ENCODE measurements around the gene ROR1.

The ROR1 gene

DNA sequence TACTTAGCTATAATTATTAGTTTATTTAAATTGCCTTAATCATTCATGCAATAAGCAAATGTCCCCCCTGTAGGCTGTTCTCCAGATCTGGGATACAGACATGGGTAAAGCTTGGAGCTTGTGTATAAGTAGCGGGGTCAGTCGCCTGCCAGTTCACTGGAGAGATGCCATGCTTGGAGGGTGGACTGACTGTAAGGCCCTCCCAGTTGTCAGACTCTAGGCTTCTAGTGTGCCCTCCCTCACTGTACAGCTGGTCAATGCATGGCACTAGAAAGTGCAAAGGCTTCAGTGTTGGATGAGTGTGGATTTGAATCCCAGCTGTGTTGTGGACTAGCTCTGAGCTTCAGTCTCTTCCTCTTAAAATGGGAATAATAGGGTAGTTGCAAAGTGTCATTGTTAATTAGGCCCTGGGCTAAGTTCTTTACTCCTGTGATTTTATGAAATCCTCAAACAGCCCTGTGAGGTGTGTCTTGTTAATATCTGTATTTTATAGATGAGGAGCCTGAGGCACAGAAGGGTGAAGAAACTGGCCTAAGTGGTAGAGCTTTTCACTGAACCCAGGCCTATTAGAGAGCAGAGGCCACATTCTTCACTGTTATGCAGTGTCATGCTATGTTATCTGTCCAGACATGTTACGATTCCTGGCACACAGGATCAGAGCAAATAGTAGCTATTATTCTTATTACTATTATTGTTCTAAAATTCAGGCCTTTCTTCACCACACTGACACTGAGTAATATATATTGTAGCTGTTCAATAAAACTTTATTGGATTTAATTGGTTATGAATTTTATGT, 85.9 kb downstream of the ROR1 start:
- DNase-seq = no peak

DNA sequence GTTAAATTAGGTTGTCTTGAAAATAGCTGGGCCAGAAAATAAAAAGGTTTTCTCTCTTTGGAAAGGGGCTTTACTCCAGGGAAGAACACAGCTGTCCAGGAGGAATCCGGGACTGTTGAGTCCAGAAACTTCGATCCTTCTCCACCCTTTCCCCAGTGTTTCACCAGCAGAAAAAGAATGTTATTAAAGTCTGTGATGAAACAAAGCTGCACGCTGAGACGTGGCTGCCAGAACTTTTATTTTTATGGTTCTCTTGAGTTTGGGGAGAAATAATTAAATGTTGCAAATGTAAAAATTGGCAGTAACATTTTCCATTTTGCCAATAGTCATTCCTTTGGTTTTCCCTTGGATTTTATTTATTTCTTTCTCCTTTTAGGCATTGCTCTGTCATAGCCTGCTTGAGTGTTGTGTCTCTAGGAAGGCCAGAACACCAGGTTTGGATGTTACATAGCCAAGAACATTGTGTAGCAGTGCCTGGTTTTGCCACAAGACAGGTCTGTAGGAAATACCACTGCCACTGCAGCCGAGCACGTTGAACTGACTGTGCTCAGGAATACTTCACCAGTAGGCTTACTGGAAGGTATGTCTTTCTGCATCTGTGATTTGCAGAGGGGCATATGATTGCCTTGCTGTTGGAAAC, 87.4 kb downstream of the ROR1 start:
- DNase-seq = no peak

DNA sequence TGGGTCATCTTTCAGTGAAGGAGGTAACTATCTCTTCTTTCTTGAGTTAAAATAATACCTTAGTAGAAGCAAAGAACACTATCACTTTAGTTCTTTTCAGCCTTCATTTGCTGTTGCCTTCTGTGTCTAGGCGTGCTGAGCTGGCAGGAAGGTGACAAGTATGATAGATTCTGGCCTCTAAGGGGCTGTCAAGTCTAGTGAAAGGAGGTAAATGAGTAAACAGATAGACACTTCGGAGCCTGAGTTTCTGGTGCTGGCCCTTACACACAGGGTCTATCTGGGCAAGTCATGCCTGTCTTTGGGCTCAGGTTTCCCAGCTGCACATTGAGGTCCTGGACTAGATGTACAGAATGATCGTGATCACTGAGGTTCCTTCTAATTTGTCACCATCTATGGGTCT, 89.3 kb downstream of the ROR1 start:
- no peak for DNase-seq

DNA sequence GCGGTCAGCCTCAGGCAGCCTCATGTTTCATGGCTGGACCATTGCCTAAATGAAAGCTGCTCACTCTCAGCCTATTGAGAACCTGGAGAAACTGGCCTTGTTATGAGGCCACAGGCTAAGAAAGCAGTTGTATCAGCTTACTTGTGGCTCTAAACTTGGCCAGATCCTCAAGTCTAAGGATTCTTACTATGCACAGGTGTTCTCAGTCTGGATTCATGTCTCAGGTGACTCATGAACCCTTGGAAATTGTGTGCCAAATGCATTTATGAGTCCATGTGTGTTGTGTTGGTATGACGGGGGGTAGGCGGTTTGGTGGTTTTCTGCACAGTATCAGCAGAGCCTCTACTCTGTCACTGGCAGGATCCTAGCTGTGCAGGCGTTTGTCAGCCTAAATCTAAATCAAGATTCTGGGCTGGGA, 90.4 kb downstream of the ROR1 start:
- no peak for DNase-seq

DNA sequence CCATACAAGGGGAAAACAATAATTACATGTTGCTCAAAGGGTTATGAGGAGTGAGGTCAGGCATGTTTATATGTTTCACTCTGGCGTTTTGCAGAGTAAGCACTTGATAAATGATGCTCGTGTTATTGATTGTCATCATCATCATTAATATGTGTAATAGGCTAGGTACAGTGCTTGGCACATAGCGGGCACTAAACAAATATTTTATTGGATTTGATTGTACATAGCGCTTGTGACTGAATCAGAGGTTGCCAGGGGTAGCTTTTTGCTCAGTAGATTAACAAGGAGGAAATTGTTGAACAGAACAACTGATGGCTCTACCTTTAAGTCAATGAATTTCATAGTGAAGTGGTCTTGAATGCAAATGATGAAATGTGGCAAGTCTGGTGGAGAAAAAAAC, 91.7 kb downstream of the ROR1 start:
- DNase-seq = no peak

DNA sequence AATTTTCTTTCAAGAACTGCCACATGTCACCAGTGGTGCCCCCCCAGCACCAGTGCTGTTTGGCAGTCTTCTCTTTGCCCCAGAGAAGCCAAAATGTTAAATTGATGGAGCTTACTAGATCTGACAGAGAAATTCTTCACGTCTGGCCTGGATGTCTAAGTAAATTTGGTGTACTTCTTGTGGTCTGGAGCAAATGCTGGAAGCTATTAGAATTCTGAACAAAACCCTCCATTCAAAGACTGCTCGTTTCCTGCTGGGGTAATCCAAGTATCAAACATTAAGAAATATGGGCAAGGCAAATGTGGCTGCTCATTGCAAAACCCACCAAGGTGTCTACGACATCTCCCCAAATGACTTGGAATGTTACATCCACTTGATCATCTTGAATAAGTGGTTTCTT, 92.3 kb downstream of the ROR1 start:
- DNase-seq = no peak

DNA sequence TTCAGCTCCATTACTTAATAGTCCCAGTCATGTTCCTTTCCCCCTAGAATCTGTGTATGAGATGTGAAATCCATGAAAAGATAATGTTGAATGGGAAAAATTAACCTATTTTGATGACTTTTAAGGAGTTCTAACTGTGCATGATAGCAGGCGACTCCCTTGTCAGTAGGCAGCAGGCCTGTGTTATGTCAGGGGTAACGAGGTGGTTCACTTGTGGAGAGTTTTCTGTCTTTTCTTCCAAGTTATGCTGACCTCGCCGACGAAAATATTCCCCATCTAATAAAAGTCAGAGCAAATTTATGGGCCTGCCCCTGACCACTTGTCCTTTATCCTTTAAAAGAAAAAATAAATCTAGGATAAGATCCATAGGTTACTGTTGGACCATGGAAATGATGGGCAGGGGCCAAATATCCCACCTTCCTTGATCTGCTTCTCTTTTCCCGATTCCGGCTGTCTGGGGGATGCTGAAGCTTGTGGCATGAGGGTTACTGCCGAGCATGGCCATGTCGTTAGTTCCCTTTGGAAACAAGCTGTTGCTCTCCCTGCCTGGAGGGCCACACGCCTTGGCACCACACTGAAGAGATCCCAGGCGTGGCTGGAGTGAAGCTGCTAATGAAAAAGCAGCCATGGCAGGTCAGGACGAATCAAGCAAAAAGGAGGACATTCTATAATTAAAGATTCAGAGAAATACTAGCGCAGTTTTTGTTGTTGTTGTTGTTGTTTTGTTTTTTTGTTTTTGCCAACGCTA, 93.8 kb downstream of the ROR1 start:
- no peak for DNase-seq

DNA sequence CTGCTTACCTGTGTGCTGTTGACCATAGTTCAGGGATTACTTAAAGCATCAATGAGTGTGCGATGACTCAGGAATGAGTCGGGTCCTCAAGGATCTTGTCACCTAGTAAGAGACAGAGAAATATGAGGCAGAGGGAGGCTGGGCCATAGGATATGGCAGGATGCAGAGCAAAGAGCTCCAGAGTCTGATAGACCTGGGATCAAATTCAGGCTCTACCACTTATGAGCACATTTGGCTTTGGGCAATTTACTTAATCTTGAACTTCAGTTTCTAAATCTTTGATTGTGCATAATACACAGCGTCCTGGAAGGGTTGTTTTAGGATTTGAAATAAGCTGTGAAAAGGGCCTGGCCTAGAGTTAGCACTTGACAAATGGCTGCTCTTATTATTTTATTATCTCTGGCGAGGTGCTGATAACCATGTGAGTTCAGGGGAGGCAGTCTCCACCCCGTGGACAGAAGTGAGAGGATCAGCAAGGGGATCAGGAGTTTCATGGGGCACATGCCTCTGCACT, 94.5 kb downstream of the ROR1 start:
- peak; percentile 47 for DNase-seq

DNA sequence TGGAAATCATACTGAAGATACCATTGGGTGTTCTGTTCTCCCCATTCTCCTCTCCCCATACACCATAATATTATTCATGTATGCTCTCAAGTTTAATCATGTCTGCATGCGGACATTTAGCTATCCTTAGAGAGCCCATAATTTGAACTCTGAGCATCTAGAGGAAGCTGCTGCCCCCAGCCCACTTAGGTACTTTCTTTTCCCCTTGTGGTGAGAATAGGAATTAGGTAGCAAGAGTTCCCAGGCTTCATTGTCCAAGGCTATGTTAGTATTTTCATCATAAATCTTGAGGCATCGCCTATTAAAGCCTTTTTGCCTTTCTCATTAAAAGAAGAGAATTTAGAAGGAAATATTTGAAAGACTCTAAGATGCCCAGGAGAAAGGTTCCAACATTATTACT, 96.3 kb downstream of the ROR1 start:
- DNase-seq = no peak

DNA sequence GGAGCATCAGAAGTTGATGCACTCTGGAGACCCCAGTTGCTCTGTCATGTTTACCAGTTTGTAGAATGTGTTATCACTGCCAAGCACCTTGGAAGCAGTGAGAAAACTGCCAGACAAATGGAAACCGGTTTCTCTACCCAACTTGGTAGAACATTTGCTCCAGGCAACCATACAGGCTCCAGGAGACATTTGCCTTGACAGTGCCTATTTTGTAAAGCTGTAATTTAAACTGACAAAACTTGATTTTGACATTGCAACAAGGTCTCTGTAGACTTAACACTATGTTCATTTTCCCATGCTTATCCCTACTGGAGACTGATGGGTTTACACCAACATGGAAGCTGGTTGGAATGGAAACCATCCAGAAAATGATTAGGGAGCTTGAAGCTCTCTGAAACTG, 97.6 kb downstream of the ROR1 start:
- no peak for DNase-seq

DNA sequence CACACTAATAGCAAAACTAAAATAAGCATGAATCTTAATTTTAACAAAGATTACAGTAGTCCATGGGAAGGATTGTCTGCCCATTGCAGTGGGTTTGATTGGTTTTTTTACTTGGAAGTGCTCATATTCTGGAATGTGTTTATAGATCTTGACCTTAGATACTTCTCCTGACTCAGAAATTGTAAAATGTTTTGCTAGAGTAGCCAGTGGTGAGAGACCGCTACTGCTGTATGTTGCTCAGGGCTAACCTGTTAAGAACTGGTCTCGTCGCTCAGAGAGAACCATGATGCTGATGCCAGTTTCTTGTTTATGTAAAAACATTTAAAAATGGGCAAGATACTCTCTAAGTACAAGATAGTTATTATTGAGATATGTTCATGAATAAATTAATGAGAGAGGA, 99.9 kb downstream of the ROR1 start:
- peak; percentile 80 for DNase-seq

DNA sequence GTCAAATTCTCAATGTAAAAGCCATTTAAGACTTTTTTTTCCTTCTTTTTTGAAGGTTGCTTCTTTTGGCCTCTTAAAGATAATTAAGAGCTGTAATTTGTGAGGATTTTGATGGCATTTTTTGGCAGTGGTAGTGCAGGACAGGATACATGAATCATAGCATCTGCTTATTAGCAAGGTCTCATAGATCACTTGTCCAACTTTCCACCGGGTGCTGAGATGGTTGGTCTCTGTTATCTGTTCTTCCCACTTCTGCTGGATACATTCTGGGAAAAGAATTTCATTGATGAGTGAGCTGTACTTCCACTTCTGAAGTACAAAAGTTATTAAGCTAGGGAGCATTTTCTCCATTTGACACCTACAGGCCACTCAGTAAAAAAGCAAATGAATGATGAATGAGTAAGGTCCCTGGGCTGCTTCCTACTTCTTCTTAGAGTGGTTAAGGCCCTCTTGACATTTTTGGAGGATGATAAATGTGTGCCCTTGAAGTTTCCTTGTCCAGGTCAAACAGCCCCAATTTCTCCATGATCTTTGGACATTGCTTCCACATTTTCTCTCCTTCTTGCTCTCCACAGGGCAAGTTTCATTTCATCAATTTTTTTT, 100.6 kb downstream of the ROR1 start:
- DNase-seq = peak; percentile 60

DNA sequence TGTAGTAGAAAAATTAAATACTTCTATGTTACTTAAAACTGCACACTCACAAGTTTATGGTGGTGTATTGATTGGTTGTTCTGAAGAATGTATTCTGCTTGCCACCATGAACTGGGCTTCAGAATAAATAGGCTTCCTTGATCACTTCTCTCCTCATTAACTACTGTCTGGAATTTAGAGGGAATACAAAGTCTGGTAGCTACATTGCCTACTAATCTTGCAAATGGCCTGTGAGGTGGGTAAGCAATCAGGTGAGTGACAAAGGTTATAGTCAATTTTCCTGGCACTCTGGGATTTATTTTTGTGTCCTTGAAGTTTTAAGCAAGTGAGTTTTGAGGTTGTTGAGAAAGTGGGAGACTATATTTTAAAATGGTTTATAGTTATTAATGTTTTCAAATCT, 101.8 kb downstream of the ROR1 start:
- no peak for DNase-seq

DNA sequence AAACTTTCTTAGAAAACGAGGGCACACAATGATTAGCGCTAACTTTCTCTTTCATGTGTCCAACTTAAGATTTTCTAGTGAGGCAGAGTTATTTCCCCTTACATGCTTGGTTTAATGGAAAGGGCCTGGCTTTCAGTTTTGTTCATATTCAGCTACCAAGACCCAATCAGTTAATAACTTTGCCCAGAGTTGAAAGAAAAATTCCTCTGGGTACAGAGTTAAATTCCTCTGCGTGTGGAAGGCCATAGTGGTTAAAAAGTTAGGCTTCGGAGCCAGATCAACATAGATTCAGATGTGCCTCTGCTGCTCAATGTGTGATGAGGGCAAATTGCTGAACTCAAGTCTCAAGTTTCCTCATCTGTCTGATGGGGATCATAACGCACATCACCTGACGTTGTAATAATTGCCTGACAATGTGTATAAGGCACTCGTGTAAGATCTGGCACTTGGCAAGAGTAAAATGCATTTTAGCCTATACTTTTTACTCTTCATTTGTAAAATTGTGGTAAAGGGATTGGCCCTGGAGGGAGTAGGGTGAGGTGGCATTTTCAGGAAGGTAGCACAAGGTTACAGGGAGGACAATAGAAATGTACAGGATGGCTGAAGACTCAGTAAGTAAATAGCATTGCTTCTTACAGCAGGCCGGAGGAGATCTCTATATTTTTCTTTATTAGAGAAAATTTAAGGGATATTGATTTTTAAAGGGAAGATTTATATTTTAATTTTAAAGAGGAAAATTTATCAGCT, 103.4 kb downstream of the ROR1 start:
- no peak for DNase-seq

DNA sequence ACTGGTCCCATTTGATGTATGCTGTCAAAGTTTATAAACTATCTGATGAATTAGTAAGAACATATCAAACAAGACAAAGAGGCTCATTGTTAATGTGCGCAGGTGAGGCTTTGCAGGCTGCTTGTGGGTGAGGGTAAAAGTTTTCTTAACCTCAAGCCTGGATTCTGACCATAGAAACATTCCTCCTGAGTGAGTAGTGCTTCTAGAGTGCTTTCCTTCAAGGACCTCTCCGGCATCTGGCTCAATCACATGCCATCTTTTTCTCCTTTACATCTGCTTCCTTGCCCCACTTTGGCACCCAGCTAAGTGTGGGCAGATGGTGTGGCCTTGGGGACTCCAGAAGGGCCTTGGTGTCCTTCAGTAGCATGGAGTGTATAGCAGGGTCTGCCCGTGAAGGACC, 104.0 kb downstream of the ROR1 start:
- DNase-seq = peak; percentile 70

DNA sequence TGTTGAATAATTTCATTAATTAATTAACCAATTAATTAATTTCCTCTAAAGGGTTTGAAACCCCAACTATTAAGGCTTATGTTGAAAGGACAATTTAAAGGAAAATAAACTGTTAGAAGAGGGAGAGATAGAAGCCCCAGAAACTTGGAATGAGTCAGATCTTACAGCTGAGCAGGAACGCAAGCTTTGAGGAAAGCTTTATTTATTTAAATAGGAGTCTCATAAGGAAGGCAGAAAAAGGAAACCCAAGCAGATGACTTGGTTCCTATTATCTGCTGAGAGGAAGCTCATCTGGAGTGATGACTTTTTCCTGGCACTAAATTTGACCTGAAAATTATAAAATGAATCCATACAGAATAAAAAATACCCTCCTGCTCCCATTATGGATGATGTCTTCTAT, 105.1 kb downstream of the ROR1 start:
- DNase-seq = peak; percentile 19

DNA sequence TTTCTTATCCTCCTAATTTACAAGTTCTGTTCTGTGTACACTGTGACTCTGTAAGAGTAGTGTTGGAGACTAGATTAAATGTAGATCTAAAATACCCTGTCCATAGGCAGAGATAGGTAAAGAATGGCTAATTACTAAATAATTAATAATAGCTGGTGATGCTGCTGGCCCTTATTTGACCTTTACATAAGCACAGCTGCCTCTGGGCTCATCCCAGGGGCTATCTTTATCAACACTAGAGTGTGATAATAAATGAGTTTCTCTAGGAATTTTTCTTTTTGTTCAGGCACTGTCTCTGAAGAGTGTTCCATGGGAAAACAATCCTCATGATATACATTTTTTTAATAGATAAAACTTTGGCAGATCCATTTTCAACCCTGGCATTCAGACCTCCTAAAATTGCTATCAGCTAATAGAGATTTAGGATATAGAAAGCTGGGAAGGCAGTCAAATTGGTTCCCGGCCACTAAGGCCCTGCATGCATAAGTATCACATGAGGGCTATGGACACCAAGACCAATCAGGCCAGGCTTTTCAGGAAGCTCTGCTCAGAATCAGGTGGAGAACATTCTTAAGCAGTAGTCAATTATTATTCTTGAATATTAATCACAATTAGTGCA, 107.2 kb downstream of the ROR1 start:
- DNase-seq = no peak

DNA sequence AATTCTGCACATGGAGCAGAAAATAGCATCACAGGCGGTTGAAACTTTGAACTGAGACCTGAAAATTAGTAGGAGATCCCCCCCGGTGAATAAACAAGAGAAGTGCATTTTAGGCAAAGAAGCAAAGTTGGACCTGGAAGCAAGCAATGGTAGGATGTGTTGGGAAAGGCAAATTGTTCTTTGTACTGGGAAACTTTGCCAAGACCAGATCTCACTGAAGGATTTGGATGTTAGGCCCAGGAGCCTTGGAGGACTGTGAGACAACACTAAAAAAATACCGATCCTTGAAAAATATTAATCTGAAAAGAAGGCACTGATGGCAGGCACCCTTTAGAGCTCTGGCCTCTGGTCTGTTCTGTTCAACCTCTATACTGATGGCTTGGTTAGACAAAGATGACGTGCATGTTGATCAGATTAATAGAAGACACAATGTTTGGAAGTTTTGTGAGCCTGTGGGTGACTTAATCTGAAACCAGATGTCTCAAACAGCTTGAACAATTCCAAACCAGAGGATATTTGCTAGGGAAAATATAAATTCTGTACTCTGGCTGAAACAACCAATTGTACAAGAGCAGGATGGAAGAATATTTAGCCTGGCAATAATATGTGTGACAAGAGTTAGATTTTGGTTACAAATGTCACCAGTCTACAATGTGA, 108.4 kb downstream of the ROR1 start:
- no peak for DNase-seq

DNA sequence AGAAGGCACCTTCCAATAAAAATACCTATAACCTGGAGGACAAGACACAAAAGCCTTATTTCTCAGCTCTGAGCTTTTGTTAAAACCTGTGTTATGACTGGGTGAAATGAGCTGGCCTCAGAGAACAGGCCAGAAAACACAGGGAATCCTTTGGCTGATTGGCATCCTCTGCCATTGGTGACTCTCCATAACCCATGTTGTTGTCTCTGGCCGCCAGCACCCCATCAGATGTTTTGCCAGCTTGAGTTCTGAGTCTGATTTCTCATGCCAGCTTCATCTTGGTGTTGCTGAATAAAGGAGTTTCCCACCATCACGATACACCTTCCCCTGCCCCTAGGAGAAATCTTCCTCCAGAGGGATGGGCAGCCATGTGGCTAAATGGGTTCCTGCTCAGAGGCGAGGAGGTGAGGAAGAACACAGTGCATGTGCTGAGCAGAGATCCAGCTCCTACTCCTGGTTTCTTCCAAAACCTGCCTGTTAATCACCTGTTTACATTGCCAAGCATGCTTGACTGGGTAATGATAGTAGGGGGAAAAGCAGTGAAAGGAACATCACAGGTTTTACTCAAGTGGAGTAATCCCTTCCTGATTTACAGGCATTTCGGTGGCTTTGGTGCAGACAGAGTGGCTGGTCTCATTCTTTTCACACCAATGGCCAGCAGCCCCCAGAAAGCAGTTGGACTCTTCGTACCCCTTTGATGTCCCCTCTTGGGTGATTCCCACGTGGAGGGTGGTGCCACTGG, 109.8 kb downstream of the ROR1 start:
- DNase-seq = no peak

DNA sequence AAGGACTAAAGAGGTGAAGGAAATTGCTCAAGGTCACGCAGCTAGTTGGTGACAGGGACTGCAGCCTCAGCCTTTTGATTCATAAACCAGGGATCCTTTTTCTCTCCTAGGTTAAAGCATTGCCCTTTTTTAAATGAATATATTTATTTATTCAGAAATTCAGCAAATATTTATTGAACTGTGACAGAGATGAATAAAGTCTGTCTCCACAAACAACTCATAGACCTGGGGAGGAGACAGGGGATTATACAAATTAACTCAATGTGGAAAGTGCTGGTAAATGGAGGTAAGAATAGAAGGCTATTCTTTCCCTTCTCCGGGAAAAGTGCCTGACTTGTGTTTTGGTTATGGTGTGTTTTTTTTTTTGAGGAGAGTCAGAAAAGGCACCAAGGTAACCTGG, 110.7 kb downstream of the ROR1 start:
- DNase-seq = no peak

DNA sequence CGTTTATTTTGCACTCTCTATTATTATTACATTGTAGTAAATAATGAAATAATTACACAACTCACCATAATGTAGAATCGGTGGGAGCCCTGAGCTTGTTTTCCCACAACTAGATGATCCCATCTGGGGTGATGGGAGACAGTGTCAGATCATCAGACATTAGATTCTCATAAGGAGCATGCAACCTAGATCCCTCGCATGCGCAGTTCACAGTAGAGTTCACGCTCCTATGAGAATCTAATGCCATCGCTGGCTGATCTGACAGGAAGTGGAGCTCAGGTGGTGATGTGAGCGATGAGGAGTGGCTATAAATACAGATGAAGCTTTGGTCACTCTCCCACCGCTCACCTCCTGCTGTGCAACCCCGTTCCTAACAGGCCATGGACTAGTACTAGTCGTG, 112.1 kb downstream of the ROR1 start:
- no peak for DNase-seq

All from EL (cell line).